Neutrophil (primary cell): Measurements from ENCODE around the gene DEK.

ENCODE experiments used
- H3K27ac ChIP-seq: fragments of 200-600 bp; sonication (generic); 2 replicates; pipeline ENCODE4 v1.5.1; 2016; ENCODE audit warnings: mild to moderate bottlenecking, moderate library complexity
- H3K27me3 ChIP-seq: fragments of 200-600 bp; sonication (generic); 2 replicates; pipeline ENCODE4 v1.6.0; 2016; ENCODE audit warnings: mild to moderate bottlenecking
- H3K36me3 ChIP-seq: fragments of 200-600 bp; sonication (generic); 2 replicates; pipeline ENCODE4 v1.5.1; 2017
- H3K4me1 ChIP-seq, 2 experiments: fragments of 200-600 bp in 1 of 2; sonication (generic) in 1 of 2; 1 replicate in 1 of 2; 2 replicates in 1 of 2; pipeline versions ENCODE4 v1.5.1 to v1.6.1; 2013 to 2016; ENCODE audit warnings: low read depth in 1 of 2, low read length in 1 of 2, mild to moderate bottlenecking in 1 of 2, moderate library complexity in 1 of 2; ENCODE audit not compliant: control insufficient read depth in 1 of 2, insufficient read depth in 1 of 2
- H3K4me3 ChIP-seq, 2 experiments: fragments of 200-600 bp in 1 of 2; sonication (generic) in 1 of 2; 1 replicate in 1 of 2; 2 replicates in 1 of 2; pipeline ENCODE4 v1.5.1; 2013 to 2016; ENCODE audit warnings: low read depth in 1 of 2, low read length in 1 of 2, mild to moderate bottlenecking in 1 of 2, moderate library complexity in 1 of 2
- H3K9me3 ChIP-seq: fragments of 200-600 bp; sonication (generic); 2 replicates; pipeline ENCODE4 v1.5.1; 2016
- TF ChIP-seq, protein P1 (sequence below): fragments of 200-600 bp; sonication (generic); IDR thresholded peaks from 2 replicates; pipeline ENCODE4 v1.5.1; 2016; ENCODE audit warnings: antibody characterized with exemption

Gene DEK

DNA sequence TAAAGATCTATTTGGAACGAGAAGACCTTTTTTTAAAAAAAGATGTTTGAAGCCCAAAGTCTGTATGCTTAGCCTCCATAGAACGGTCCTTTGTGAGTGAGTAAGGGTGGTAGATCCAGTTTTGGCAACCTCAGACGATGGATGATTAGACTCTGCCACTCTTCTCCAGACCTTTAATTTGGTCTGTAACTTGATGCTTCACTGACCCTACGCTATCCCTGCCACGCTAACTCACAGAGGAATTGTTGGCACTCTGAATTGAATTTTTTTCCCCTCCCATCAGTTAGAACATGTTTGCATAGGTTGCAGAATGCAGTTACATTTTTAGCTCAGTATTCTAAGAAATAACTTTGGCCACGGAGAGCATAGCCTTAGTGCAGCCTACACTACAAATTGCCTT lies 15.8 kb upstream of the DEK start:
- Histone ChIP-seq H3K27me3 (peaks cover 69% of the 10 kb centered on the region), H3K27ac (no peak overlapping the region), H3K4me3 (no peak overlapping the region), H3K9me3 (no peaks in the 10 kb centered on the region), H3K4me1 (peaks cover 7 to 8% of the 10 kb centered on the region in 2 experiments), H3K36me3 (no peaks in the 10 kb centered on the region)
- TF ChIP-seq, protein P1, sequence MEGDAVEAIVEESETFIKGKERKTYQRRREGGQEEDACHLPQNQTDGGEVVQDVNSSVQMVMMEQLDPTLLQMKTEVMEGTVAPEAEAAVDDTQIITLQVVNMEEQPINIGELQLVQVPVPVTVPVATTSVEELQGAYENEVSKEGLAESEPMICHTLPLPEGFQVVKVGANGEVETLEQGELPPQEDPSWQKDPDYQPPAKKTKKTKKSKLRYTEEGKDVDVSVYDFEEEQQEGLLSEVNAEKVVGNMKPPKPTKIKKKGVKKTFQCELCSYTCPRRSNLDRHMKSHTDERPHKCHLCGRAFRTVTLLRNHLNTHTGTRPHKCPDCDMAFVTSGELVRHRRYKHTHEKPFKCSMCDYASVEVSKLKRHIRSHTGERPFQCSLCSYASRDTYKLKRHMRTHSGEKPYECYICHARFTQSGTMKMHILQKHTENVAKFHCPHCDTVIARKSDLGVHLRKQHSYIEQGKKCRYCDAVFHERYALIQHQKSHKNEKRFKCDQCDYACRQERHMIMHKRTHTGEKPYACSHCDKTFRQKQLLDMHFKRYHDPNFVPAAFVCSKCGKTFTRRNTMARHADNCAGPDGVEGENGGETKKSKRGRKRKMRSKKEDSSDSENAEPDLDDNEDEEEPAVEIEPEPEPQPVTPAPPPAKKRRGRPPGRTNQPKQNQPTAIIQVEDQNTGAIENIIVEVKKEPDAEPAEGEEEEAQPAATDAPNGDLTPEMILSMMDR = no peak

DNA sequence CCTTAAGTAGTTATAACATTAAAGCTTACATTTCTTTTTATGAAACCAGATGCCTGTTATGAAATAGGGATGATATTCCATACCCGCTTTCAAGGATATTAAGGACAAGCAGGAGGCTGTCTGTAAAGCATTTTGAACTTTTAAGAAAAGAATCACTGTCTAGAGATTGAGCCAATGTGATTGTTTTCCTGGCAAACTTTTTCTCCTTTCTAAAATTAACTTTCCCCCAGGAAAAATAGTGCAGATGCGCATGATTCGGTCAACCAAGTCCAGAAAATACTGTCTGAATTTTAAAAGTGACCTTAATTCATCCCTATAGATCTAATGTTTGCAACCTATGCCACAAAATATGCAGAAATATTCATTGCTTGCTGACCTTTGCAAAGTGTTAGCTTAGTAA lies 15.1 kb upstream of the DEK start:
- H3K4me3 ChIP-seq = no peak overlapping the region
- H3K4me1 ChIP-seq = peaks cover 7 to 8% of the 10 kb centered on the region in 2 experiments
- H3K9me3 ChIP-seq = no peaks in the 10 kb centered on the region
- no peaks in the 10 kb centered on the region for H3K36me3 ChIP-seq
- no peak overlapping the region for H3K27ac ChIP-seq
- peaks cover 73% of the 10 kb centered on the region for H3K27me3 ChIP-seq
- TF ChIP-seq, protein P1 = no peak

DNA sequence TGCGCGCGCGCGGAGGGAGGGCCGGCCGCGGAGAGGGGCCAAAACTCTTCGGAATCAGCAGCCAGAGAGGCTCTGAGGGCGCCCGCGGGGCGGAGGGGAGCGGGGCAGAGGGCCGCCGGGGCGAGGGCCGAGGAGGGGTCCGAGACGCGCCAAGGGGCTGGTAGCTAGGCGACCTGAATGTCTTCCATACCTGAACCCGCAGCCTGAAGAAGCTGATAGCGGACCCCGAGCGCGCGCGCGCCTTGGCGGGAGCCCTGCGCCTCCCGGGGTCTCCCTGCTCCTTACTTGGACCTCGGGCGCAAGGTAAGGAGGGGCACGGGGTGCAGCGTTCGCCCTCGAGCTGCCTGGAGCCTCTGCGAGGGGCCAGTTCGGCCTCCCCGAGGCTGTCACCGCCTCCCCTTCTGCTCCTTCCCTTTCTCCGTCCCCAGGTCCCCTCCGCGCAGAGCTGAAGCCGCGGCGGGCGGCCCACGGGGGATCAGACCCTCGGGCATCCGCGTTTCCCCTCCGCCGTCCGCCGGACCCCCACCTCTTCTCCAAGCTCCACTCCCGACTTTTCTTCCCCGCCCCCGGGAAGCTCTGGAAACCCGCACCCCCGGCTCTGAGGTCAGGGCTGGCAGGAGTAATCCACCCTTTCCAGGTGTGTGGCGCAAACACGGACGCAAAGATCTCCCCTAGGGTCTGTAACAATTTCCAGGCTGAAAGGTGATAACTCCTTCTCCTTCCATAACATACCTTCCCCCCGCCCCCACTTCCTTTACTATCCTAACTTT lies 13.1 kb upstream of the DEK start:
- TF ChIP-seq, protein P1 = no peak
- H3K27me3 ChIP-seq = peaks cover 77% of the 10 kb centered on the region
- no peaks in the 10 kb centered on the region for H3K9me3 ChIP-seq
- H3K36me3 ChIP-seq = no peaks in the 10 kb centered on the region
- no peak overlapping the region for H3K4me3 ChIP-seq
- peaks cover 7 to 8% of the 10 kb centered on the region in 2 experiments for H3K4me1 ChIP-seq
- H3K27ac ChIP-seq = no peak overlapping the region

DNA sequence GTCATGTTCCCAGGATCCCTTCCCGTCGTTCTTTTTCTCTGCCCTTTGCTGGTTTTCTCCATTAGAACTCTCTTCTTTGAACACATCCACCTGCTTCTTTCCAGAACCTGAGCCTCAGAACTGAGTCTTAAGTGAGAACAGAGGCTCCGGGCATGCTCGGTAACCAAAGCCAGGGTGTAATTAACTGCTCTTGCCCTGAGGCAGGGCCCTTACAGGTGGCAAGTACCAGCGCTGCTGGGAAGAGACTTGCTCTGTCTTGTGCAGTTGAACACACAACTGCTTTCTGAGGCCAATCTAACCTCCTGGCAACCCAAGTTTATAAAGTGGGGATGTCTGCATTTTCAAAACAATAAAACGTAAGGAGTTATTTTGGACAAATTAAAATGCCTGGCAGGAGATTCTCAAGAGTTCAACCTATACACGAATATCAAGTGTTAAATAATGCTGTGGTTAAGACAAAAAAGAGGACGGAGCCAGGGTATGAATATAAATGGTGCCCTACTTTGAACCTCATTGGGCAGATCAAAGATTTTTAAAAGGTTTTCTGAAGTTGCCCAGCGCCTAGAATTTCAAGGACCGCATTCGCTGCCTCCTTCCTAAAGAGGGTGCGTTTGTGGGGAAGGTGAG lies 12.4 kb upstream of the DEK start:
- Histone ChIP-seq H3K9me3 (no peaks in the 10 kb centered on the region), H3K4me1 (peaks cover 7 to 8% of the 10 kb centered on the region in 2 experiments), H3K27ac (no peak overlapping the region), H3K27me3 (peaks cover 75% of the 10 kb centered on the region), H3K4me3 (no peak overlapping the region), H3K36me3 (no peaks in the 10 kb centered on the region)
- TF ChIP-seq, protein P1 = no peak

DNA sequence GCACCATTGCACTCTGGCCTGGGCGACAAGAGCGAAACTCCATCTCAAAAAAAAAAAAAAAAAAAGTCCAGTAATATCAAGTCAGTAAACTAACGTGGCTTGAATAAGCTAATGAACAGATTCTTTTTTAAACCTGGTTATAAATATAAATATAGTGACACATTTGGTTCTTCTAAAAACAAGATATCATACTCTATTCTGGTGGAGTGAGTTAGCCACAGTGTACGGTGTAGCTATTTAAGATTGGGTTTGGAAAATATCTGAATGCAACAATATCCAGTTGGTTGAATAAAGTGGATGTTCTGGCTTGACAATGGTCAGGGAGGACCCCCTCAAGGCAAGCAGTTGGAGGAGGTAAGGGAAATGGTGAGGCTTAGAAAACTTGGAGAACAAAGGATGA lies 5.9 kb upstream of the DEK start:
- peaks cover 1 to 2% of the 10 kb centered on the region in 2 experiments for H3K4me1 ChIP-seq
- H3K4me3 ChIP-seq = no peak overlapping the region
- no peaks in the 10 kb centered on the region for H3K36me3 ChIP-seq
- H3K27me3 ChIP-seq = peaks cover 39% of the 10 kb centered on the region
- TF ChIP-seq, protein P1 = no peak
- no peak overlapping the region for H3K27ac ChIP-seq
- H3K9me3 ChIP-seq = no peaks in the 10 kb centered on the region
